WTC11 (cell line): Measurements from ENCODE around the gene USP47. TPM values are rescaled to one million over a fixed set of nuclear protein-coding genes. Genes with fewer than 3 reads are reported as not detected.

Source experiments
- ATAC-seq: fragments of 200-7000 bp; cut with Tn5 transposase; 2 replicates; pipeline ENCODE4 v1.10.0; 2021; ENCODE audit warnings: mild to moderate bottlenecking, moderate library complexity
- CTCF ChIA-PET: fragments of 300-600 bp; sonication (Branson Sonifier 250); formaldehyde crosslinking; loops from one replicate; lab custom pipeline; 2021; ENCODE audit warnings: antibody characterized with exemption; lab: Charles Lee
- POLR2A ChIA-PET: fragments of 350-600 bp; sonication (Branson Sonifier 250); formaldehyde crosslinking; loops from one replicate; lab custom pipeline; 2021; ENCODE audit warnings: antibody characterized with exemption; lab: Charles Lee
- DNase-seq: peaks from one replicate; pipeline ENCODE4 v3.0.0; 2021; ENCODE audit warnings: low spot score
- H3K27ac Mint-ChIP-seq: 2 replicates; pipeline ENCODE4 v1.8.0; 2021; ENCODE audit warnings: mixed read lengths
- H3K27me3 Mint-ChIP-seq: 2 replicates; pipeline ENCODE4 v1.8.0; 2021; ENCODE audit warnings: low read depth, mild to moderate bottlenecking, moderate library complexity, mixed read lengths
- H3K36me3 Mint-ChIP-seq: 2 replicates; pipeline ENCODE4 v1.8.0; 2021; ENCODE audit warnings: mixed read lengths
- H3K4me1 Mint-ChIP-seq: 2 replicates; pipeline ENCODE4 v1.8.0; 2022; ENCODE audit warnings: mixed read lengths
- H3K4me3 Mint-ChIP-seq: 2 replicates; pipeline ENCODE4 v1.8.0; 2021; ENCODE audit warnings: mild to moderate bottlenecking, moderate library complexity, mixed read lengths
- H3K9me3 Mint-ChIP-seq: 2 replicates; pipeline ENCODE4 v1.8.0; 2021; ENCODE audit warnings: mixed read lengths
- CDX4 ChIP-seq: fragments of 250-450 bp; sonication (Bioruptor Pico); IDR thresholded peaks from 2 replicates; pipeline ENCODE4 v1.9.0; 2021; ENCODE audit warnings: moderate library complexity, mild to moderate bottlenecking, inconsistent platforms, borderline replicate concordance
- CREB1 ChIP-seq: sonication (generic); formaldehyde crosslinking; IDR thresholded peaks from 2 replicates; pipeline ENCODE4 v1.8.0; 2023; ENCODE audit warnings: mild to moderate bottlenecking, missing genetic modification reagents
- CREM ChIP-seq: sonication (generic); formaldehyde crosslinking; IDR thresholded peaks from 2 replicates; pipeline ENCODE4 v1.8.1; 2022; ENCODE audit warnings: mild to moderate bottlenecking, missing genetic modification reagents, moderate library complexity
- E2F1 ChIP-seq: sonication (generic); formaldehyde crosslinking; IDR thresholded peaks from 2 replicates; pipeline ENCODE4 v1.8.0; 2022; ENCODE audit warnings: mild to moderate bottlenecking, missing genetic modification reagents
- E2F4 ChIP-seq: sonication (generic); formaldehyde crosslinking; IDR thresholded peaks from 2 replicates; pipeline ENCODE4 v1.8.1; 2022; ENCODE audit warnings: low read depth, mild to moderate bottlenecking, moderate library complexity, missing genetic modification reagents, borderline replicate concordance
- ESRRA ChIP-seq: sonication (generic); formaldehyde crosslinking; IDR thresholded peaks from 2 replicates; pipeline ENCODE4 v1.8.1; 2022; ENCODE audit warnings: mild to moderate bottlenecking, missing genetic modification reagents, borderline replicate concordance
- ETV6 ChIP-seq: sonication (generic); formaldehyde crosslinking; IDR thresholded peaks from 2 replicates; pipeline ENCODE4 v1.8.1; 2022; ENCODE audit warnings: mild to moderate bottlenecking, missing genetic modification reagents
- GABPB1 ChIP-seq: sonication (generic); formaldehyde crosslinking; IDR thresholded peaks from 2 replicates; pipeline ENCODE4 v1.8.1; 2023; ENCODE audit warnings: mild to moderate bottlenecking, missing genetic modification reagents
- JUN ChIP-seq: sonication (generic); formaldehyde crosslinking; IDR thresholded peaks from 2 replicates; pipeline ENCODE4 v1.8.0; 2023; ENCODE audit warnings: mild to moderate bottlenecking, missing genetic modification reagents
- NFYB ChIP-seq: sonication (generic); formaldehyde crosslinking; conservative IDR thresholded peaks from 2 replicates; pipeline ENCODE4 v1.8.0; 2022; ENCODE audit warnings: low read depth, missing genetic modification reagents
- NR2C2 ChIP-seq: sonication (generic); formaldehyde crosslinking; IDR thresholded peaks from 2 replicates; pipeline ENCODE4 v1.8.0; 2022; ENCODE audit warnings: mild to moderate bottlenecking, missing genetic modification reagents
- SOX15 ChIP-seq: fragments of 250-450 bp; sonication (Bioruptor Pico); IDR thresholded peaks from 2 replicates; pipeline ENCODE4 v1.9.0; 2021; ENCODE audit warnings: mild to moderate bottlenecking
- TEAD1 ChIP-seq: sonication (generic); formaldehyde crosslinking; IDR thresholded peaks from 2 replicates; pipeline ENCODE4 v1.8.0; 2022; ENCODE audit warnings: mild to moderate bottlenecking, missing genetic modification reagents
- TEAD4 ChIP-seq: sonication (generic); formaldehyde crosslinking; IDR thresholded peaks from 2 replicates; pipeline ENCODE4 v1.8.0; 2022; ENCODE audit warnings: mild to moderate bottlenecking, missing genetic modification reagents
- TP53 ChIP-seq: sonication (generic); formaldehyde crosslinking; IDR thresholded peaks from 2 replicates; pipeline ENCODE4 v1.8.1; 2023; ENCODE audit warnings: mild to moderate bottlenecking, missing genetic modification reagents
- ZNF121 ChIP-seq: sonication (generic); formaldehyde crosslinking; IDR thresholded peaks from 2 replicates; pipeline ENCODE4 v1.8.0; 2023; ENCODE audit warnings: missing genetic modification reagents
- ZNF138 ChIP-seq: sonication (generic); formaldehyde crosslinking; conservative IDR thresholded peaks from 2 replicates; pipeline ENCODE4 v1.8.1; 2022; ENCODE audit warnings: mild to moderate bottlenecking, moderate library complexity, missing genetic modification reagents
- ZNF219 ChIP-seq: sonication (generic); formaldehyde crosslinking; IDR thresholded peaks from 2 replicates; pipeline ENCODE4 v1.8.0; 2023; ENCODE audit warnings: missing genetic modification reagents, mild to moderate bottlenecking, borderline replicate concordance
- ZNF317 ChIP-seq: sonication (generic); formaldehyde crosslinking; IDR thresholded peaks from 2 replicates; pipeline ENCODE4 v1.8.1; 2023; ENCODE audit warnings: low read depth, mild to moderate bottlenecking, moderate library complexity, missing genetic modification reagents, borderline replicate concordance
- ZNF671 ChIP-seq: fragments of 250-450 bp; sonication (Bioruptor Pico); IDR thresholded peaks from 2 replicates; pipeline ENCODE4 v1.8.0; 2021; ENCODE audit warnings: mild to moderate bottlenecking
- total RNA-seq: library from RNA; stranded (reverse); gene quantifications from 3 replicates; pipeline ENCODE4 v1.2.3, GENCODE V29; 2021
- TF ChIP-seq, protein P1 (sequence below): sonication (generic); formaldehyde crosslinking; conservative IDR thresholded peaks from 2 replicates; pipeline ENCODE4 v1.8.1; 2022; ENCODE audit warnings: mild to moderate bottlenecking, missing genetic modification reagents
- TF ChIP-seq, protein P2 (sequence below): sonication (generic); formaldehyde crosslinking; IDR thresholded peaks from 2 replicates; pipeline ENCODE4 v1.8.1; 2022; ENCODE audit warnings: missing genetic modification reagents, borderline replicate concordance
- TF ChIP-seq, protein P3 (sequence below): fragments of 250-450 bp; sonication (Bioruptor Pico); IDR thresholded peaks from 2 replicates; pipeline ENCODE4 v1.9.0; 2021; ENCODE audit warnings: mild to moderate bottlenecking
- TF ChIP-seq, protein P4 (sequence below): sonication (generic); formaldehyde crosslinking; IDR thresholded peaks from 2 replicates; pipeline ENCODE4 v1.8.1; 2022; ENCODE audit warnings: low read depth, missing genetic modification reagents, borderline replicate concordance

USP47 gene
- total RNA-seq, 1 experiment from 2014 or later = 19.7 TPM

GRCh38 chr11:11856638-11857037 is 14.9 kb downstream of the USP47 start:
- ChIA-PET POLR2A (no interaction called here), CTCF (interaction anchor here (1.5 kb wide), 1 partner anchor 19 kb away, joined by 3 read pairs; no protein-coding TSS in a partner anchor)
- H3K27me3 Mint-ChIP-seq = no peaks in the 10 kb centered on the region
- ATAC-seq (no peak), DNase-seq (no peak)
- no peak overlapping the region for H3K27ac Mint-ChIP-seq
- H3K36me3 Mint-ChIP-seq = no peaks in the 10 kb centered on the region
- no peaks in the 10 kb centered on the region for H3K9me3 Mint-ChIP-seq
- H3K4me3 Mint-ChIP-seq = no peak overlapping the region
- peaks cover 41% of the 10 kb centered on the region for H3K4me1 Mint-ChIP-seq
- TF ChIP-seq, protein P1, sequence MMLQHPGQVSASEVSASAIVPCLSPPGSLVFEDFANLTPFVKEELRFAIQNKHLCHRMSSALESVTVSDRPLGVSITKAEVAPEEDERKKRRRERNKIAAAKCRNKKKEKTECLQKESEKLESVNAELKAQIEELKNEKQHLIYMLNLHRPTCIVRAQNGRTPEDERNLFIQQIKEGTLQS (CRISPR knock-in tag) = no peak
- TF ChIP-seq TEAD4 (no peak), ZNF317 (CRISPR knock-in tag) (no peak), NR2C2 (CRISPR knock-in tag) (no peak), ESRRA (CRISPR knock-in tag) (no peak), TEAD1 (CRISPR knock-in tag) (no peak), CREB1 (no peak), ZNF138 (no peak), ZNF219 (CRISPR knock-in tag) (no peak), ETV6 (CRISPR knock-in tag) (no peak), CDX4 (CRISPR knock-in tag) (no peak)
- TF ChIP-seq, protein P2, sequence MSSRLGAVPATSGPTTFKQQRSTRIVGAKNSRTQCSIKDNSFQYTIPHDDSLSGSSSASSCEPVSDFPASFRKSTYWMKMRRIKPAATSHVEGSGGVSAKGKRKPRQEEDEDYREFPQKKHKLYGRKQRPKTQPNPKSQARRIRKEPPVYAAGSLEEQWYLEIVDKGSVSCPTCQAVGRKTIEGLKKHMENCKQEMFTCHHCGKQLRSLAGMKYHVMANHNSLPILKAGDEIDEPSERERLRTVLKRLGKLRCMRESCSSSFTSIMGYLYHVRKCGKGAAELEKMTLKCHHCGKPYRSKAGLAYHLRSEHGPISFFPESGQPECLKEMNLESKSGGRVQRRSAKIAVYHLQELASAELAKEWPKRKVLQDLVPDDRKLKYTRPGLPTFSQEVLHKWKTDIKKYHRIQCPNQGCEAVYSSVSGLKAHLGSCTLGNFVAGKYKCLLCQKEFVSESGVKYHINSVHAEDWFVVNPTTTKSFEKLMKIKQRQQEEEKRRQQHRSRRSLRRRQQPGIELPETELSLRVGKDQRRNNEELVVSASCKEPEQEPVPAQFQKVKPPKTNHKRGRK (CRISPR knock-in tag) = no peak

DNA sequence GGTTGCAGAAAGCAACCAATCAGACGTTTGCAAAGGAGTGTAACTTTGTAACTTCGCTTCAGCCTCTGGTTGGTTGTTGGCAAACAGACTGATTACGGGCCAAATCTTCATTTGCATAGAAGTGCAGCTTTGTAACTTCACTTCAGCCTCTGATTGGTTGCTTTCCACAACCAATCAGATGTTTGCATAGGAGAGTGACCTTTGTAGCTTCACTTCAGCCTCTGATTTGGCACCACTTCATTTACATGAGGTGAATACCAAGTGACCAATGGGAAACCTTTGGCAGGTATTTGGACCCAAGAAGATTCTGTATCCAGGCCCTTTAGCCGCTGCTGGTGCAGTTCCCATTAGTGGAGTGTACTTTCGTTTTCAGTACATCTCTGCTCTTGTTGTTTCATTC is 16.0 kb downstream of the USP47 start:
- ChIA-PET CTCF (no interaction called here), POLR2A (no interaction called here)
- H3K27me3 Mint-ChIP-seq = no peaks in the 10 kb centered on the region
- no peak overlapping the region for H3K4me3 Mint-ChIP-seq
- H3K9me3 Mint-ChIP-seq = no peaks in the 10 kb centered on the region
- DNase-seq (no peak), ATAC-seq (peak; percentile 50; the same call in 1 of the 2 replicates)
- H3K27ac Mint-ChIP-seq = no peak overlapping the region
- H3K4me1 Mint-ChIP-seq = peaks cover 34% of the 10 kb centered on the region
- peak; percentile 55 for TF ChIP-seq NFYB (CRISPR knock-in tag)
- TF ChIP-seq JUN (CRISPR knock-in tag) = no peak
- no peaks in the 10 kb centered on the region for H3K36me3 Mint-ChIP-seq

DNA sequence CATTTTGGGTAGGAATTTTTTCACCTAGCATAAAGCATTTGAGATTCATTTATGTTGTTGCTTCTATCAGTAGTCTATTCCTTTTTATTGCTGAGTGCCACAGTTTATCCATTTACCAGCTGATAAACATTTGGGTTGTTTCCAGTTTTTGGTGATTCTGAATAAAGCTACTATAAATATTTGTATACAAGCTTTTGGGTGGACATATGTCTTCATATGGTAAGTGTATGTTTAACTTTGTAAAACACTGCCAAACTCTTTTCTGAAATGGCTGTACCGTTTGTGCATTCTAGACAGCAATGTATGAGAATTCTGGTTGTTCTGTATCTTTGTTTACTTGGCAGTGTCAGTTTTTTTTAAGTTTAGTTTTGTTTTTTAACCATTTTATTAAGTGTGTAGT is 16.9 kb downstream of the USP47 start:
- Mint-ChIP-seq H3K27me3 (no peaks in the 10 kb centered on the region), H3K36me3 (no peaks in the 10 kb centered on the region), H3K9me3 (no peaks in the 10 kb centered on the region), H3K27ac (peak overlapping the region; percentile 42), H3K4me1 (peaks cover 26% of the 10 kb centered on the region), H3K4me3 (no peak overlapping the region)
- ATAC-seq = no peak
- ChIA-PET CTCF (interaction anchor here (0.9 kb wide), 1 partner anchor 9 kb away, joined by 3 read pairs; no protein-coding TSS in a partner anchor), POLR2A (no interaction called here)
- no peak for DNase-seq
- TF ChIP-seq E2F4 (CRISPR knock-in tag) (no peak), SOX15 (CRISPR knock-in tag) (no peak), GABPB1 (CRISPR knock-in tag) (no peak), ZNF121 (CRISPR knock-in tag) (no peak), CREM (CRISPR knock-in tag) (no peak), ZNF317 (CRISPR knock-in tag) (no peak), ESRRA (CRISPR knock-in tag) (no peak), TP53 (CRISPR knock-in tag) (no peak), ZNF671 (CRISPR knock-in tag) (no peak), E2F1 (CRISPR knock-in tag) (no peak)
- TF ChIP-seq, protein P1 (CRISPR knock-in tag) = no peak
- TF ChIP-seq, protein P3, sequence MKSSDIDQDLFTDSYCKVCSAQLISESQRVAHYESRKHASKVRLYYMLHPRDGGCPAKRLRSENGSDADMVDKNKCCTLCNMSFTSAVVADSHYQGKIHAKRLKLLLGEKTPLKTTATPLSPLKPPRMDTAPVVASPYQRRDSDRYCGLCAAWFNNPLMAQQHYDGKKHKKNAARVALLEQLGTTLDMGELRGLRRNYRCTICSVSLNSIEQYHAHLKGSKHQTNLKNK (CRISPR knock-in tag) = no peak
- TF ChIP-seq, protein P4, sequence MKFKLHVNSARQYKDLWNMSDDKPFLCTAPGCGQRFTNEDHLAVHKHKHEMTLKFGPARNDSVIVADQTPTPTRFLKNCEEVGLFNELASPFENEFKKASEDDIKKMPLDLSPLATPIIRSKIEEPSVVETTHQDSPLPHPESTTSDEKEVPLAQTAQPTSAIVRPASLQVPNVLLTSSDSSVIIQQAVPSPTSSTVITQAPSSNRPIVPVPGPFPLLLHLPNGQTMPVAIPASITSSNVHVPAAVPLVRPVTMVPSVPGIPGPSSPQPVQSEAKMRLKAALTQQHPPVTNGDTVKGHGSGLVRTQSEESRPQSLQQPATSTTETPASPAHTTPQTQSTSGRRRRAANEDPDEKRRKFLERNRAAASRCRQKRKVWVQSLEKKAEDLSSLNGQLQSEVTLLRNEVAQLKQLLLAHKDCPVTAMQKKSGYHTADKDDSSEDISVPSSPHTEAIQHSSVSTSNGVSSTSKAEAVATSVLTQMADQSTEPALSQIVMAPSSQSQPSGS (CRISPR knock-in tag) = no peak
